Measurements from ENCODE around the gene RBM12. TPM values are rescaled to one million over a fixed set of nuclear protein-coding genes. Genes with fewer than 3 reads are reported as not detected.
A peak's percentile ranks its signal among the peaks of the same experiment; 100 is the strongest.

The RBM12 gene
- total and polyA plus RNA-seq, 9 donors = 20.4 to 130 (median 100) TPM

GRCh38 chr20:35669681-35670080, 5.0 kb upstream of the RBM12 start:
- H3K9me3 ChIP-seq = no peaks in the 10 kb centered on the region
- H3K36me3 ChIP-seq = no peaks in the 10 kb centered on the region
- H3K27me3 ChIP-seq = no peaks in the 10 kb centered on the region
- no peak for DNase-seq
- 87 to 93% (median 92%) methylated on average over 1 of the region's 1 CpG for WGBS, 3 donors
- no peaks in the 10 kb centered on the region for H3K4me1 ChIP-seq (ENCODE audit: insufficient read depth)
- no peak overlapping the region for H3K4me3 ChIP-seq
- H3K27ac ChIP-seq = no peak overlapping the region
- intact Hi-C loops (cut with DNase I) = no loop called here
- no peak for TF ChIP-seq CTCF (IDR thresholded peaks at IDR 0.05)
- no peak for TF ChIP-seq EP300 (IDR thresholded peaks at IDR 0.05)
- no peak for TF ChIP-seq POLR2A (IDR thresholded peaks at IDR 0.05)

- Histone ChIP-seq H3K9me3 (no peaks in the 10 kb centered on the region), H3K27me3 (no peaks in the 10 kb centered on the region), H3K4me1 (ENCODE audit: insufficient read depth) (no peaks in the 10 kb centered on the region), H3K4me3 (no peak overlapping the region), H3K36me3 (no peaks in the 10 kb centered on the region), H3K27ac (no peak overlapping the region)
- WGBS, 3 donors = 93 to 96% (median 94%) methylated on average over 5 of the region's 5 CpGs
- TF ChIP-seq EP300 (IDR thresholded peaks at IDR 0.05) (no peak), POLR2A (IDR thresholded peaks at IDR 0.05) (no peak), CTCF (IDR thresholded peaks at IDR 0.05) (no peak)
- DNase-seq = no peak
- intact Hi-C loops (cut with DNase I) = no loop called here
These were observed 4.5 kb upstream of the RBM12 start for GRCh38 chr20:35669221-35669620.

- H3K4me1 ChIP-seq (ENCODE audit: insufficient read depth) = peaks cover 2% of the 10 kb centered on the region
- TF ChIP-seq POLR2A (IDR thresholded peaks at IDR 0.05) (no peak), EP300 (IDR thresholded peaks at IDR 0.05) (no peak), CTCF (IDR thresholded peaks at IDR 0.05) (no peak)
- intact Hi-C loops (cut with DNase I) = loop anchor here in 1 of 4 donors (2.0 kb wide), 1 partner anchor 49 kb away; no protein-coding TSS in a partner anchor
- no peaks in the 10 kb centered on the region for H3K36me3 ChIP-seq
- H3K9me3 ChIP-seq = no peaks in the 10 kb centered on the region
- no peak overlapping the region for H3K4me3 ChIP-seq
- H3K27ac ChIP-seq = no peak overlapping the region
- DNase-seq = peak in 2 of 5 donors; percentile 17 to 35
- 96 to 97% (median 96%) methylated on average over 17 of the region's 17 CpGs for WGBS, 3 donors
- H3K27me3 ChIP-seq = no peaks in the 10 kb centered on the region
These were observed 1.2 kb upstream of the RBM12 start for GRCh38 chr20:35665949-35666288.

- intact Hi-C loops (cut with DNase I) = loop anchor here in 2 of 4 donors (2.0 to 5.0 kb wide), 2 partner anchors 46 to 47 kb away; partner anchors contain the start of gene SPAG4 (in 1 of the 2)
- H3K27ac ChIP-seq = peak overlapping the region; percentile 94
- H3K4me3 ChIP-seq = peak overlapping the region; percentile 86
- H3K9me3 ChIP-seq = no peaks in the 10 kb centered on the region
- no peaks in the 10 kb centered on the region for H3K36me3 ChIP-seq
- peaks cover 6% of the 10 kb centered on the region for H3K4me1 ChIP-seq (ENCODE audit: insufficient read depth)
- peak; percentile 24 to 53 (median 50) for DNase-seq
- TF ChIP-seq EP300 (IDR thresholded peaks at IDR 0.05) (no peak), POLR2A (IDR thresholded peaks at IDR 0.05) (no peak), CTCF (IDR thresholded peaks at IDR 0.05) (no peak)
- no peaks in the 10 kb centered on the region for H3K27me3 ChIP-seq
- 0 to 1% (median 1%) methylated on average over 28 of the region's 28 CpGs for WGBS, 3 donors
These were observed 909 bp downstream of the RBM12 start for GRCh38 chr20:35663516-35664465.
